Amniotic epithelial cell (primary cell): ENCODE measurements around the gene AP1M2.

Experiments
- DNase-seq: peaks from one replicate; pipeline ENCODE4 v3.0.0-alpha.2; 2010; ENCODE audit warnings: low read depth

The AP1M2 gene

GRCh38 chr19:10587022-10587838, at the start of gene AP1M2:
AP1M2 (minus strand) TSS chr19:10587312; CDS start chr19:10587231, 81 bp downstream.
- no peak for DNase-seq

GRCh38 chr19:10636304-10636972, 49.3 kb upstream of the AP1M2 start:
- DNase-seq, result no peak

- DNase-seq, result no peak
Measured at GRCh38 chr19:10634963-10635362, 47.9 kb upstream of the AP1M2 start.

- DNase-seq, result no peak
Measured at GRCh38 chr19:10634430-10634829, 47.3 kb upstream of the AP1M2 start.

GRCh38 chr19:10631874-10632273, 44.8 kb upstream of the AP1M2 start:
- DNase-seq, result no peak

- no peak for DNase-seq
Measured at GRCh38 chr19:10625762-10626138, 38.6 kb upstream of the AP1M2 start.

GRCh38 chr19:10625003-10625761, 38.1 kb upstream of the AP1M2 start, which contains the start of gene SLC44A2:
SLC44A2 (plus strand) TSS chr19:10625553; CDS start chr19:10625634, 81 bp downstream.
- DNase-seq, result peak; percentile 29

GRCh38 chr19:10624585-10624984, 37.5 kb upstream of the AP1M2 start:
- no peak for DNase-seq

GRCh38 chr19:10621966-10622365, 34.9 kb upstream of the AP1M2 start:
- no peak for DNase-seq

GRCh38 chr19:10620786-10621185, 33.7 kb upstream of the AP1M2 start:
- peak; percentile 27 for DNase-seq

GRCh38 chr19:10618846-10619245, 31.7 kb upstream of the AP1M2 start:
- DNase-seq, result no peak

GRCh38 chr19:10617409-10618121, 30.5 kb upstream of the AP1M2 start:
- DNase-seq, result peak; percentile 90

GRCh38 chr19:10615429-10616023, 28.4 kb upstream of the AP1M2 start:
- no peak for DNase-seq

GRCh38 chr19:10612499-10613119, 25.5 kb upstream of the AP1M2 start:
- no peak for DNase-seq

GRCh38 chr19:10611907-10612306, 24.8 kb upstream of the AP1M2 start:
- no peak for DNase-seq

GRCh38 chr19:10604460-10604980, 17.4 kb upstream of the AP1M2 start:
- no peak for DNase-seq

GRCh38 chr19:10603873-10604459, 16.9 kb upstream of the AP1M2 start:
- DNase-seq, result peak; percentile 59

GRCh38 chr19:10603084-10603872, 16.2 kb upstream of the AP1M2 start:
- DNase-seq, result no peak

- DNase-seq, result no peak
Measured at GRCh38 chr19:10602330-10603083, 15.4 kb upstream of the AP1M2 start.
